PC-9 (cell line): ENCODE data around the gene RHAG. TPM values are rescaled to one million over a fixed set of nuclear protein-coding genes. Genes with fewer than 3 reads are reported as not detected.

ENCODE experiments used
- BruUV-seq: library from RNA; stranded (reverse); fragments of 400-500 nt; replicated peaks from 2 replicates; lab custom pipeline; 2021; lab: Mats Ljungman, UMichigan
- CTCF ChIA-PET: fragments of 300-600 bp; sonication (Branson Sonifier 250); formaldehyde crosslinking; loops from one replicate; lab custom pipeline; 2022; ENCODE audit warnings: antibody characterized with exemption; lab: Charles Lee
- POLR2A ChIA-PET: fragments of 300-600 bp; sonication (Branson Sonifier 250); formaldehyde crosslinking; loops from one replicate; lab custom pipeline; 2022; ENCODE audit warnings: antibody characterized with exemption; ENCODE audit not compliant: unreplicated experiment; lab: Charles Lee
- DNase-seq, 2 experiments: peaks; one replicate each; pipeline versions ENCODE4 v3.0.0 to v3.0.0-alpha.2; 2015 to 2022; ENCODE audit warnings: mixed read lengths in 1 of 2
- H2AFZ ChIP-seq: fragments of 200-600 bp; sonication (generic); 2 replicates; pipeline ENCODE4 v1.8.1; 2017; ENCODE audit warnings: antibody characterized with exemption
- H3F3A ChIP-seq: fragments of 200-600 bp; sonication (generic); 2 replicates; pipeline ENCODE4 v1.8.1; 2017; ENCODE audit warnings: antibody characterized with exemption, mild to moderate bottlenecking, low read depth; ENCODE audit not compliant: insufficient read depth
- H3K27ac ChIP-seq: fragments of 200-600 bp; sonication (generic); 2 replicates; pipeline ENCODE4 v1.6.1; 2016; ENCODE audit warnings: mixed run types
- H3K27me3 ChIP-seq: fragments of 200-600 bp; sonication (generic); 2 replicates; pipeline ENCODE4 v1.6.1; 2016; ENCODE audit warnings: low read depth, mixed run types; ENCODE audit not compliant: insufficient read depth
- H3K36me3 ChIP-seq: fragments of 200-600 bp; sonication (generic); 2 replicates; pipeline ENCODE4 v1.6.1; 2016; ENCODE audit warnings: low read depth, mixed run types
- H3K4me1 ChIP-seq: fragments of 200-600 bp; sonication (generic); replicated peaks from 2 replicates; pipeline ENCODE4 v1.6.1; 2016; ENCODE audit warnings: mixed run types; ENCODE audit not compliant: insufficient read depth
- H3K4me2 ChIP-seq: fragments of 200-600 bp; sonication (generic); 2 replicates; pipeline ENCODE4 v1.6.1; 2017; ENCODE audit warnings: mixed run types
- H3K4me3 ChIP-seq: fragments of 200-600 bp; sonication (generic); 2 replicates; pipeline ENCODE4 v1.6.1; 2016; ENCODE audit warnings: mixed run types
- H3K79me2 ChIP-seq: fragments of 200-600 bp; sonication (generic); 2 replicates; pipeline ENCODE4 v1.6.1; 2017; ENCODE audit warnings: low read depth, mixed run types
- H3K9me2 ChIP-seq: fragments of 200-600 bp; sonication (generic); 2 replicates; pipeline ENCODE4 v1.8.1; 2017; ENCODE audit warnings: mild to moderate bottlenecking; ENCODE audit not compliant: insufficient read depth
- H3K9me3 ChIP-seq: fragments of 200-600 bp; sonication (generic); 2 replicates; pipeline ENCODE4 v1.8.1; 2016; ENCODE audit warnings: low read depth; ENCODE audit not compliant: insufficient read depth
- H4K20me1 ChIP-seq: fragments of 200-600 bp; sonication (generic); 2 replicates; pipeline ENCODE4 v1.8.1; 2017; ENCODE audit not compliant: insufficient read depth
- CTCF ChIP-seq: fragments of 200-600 bp; sonication (generic); conservative IDR thresholded peaks from 2 replicates; pipeline ENCODE4 v1.6.1; 2017; ENCODE audit warnings: mixed run types, antibody characterized with exemption, mild to moderate bottlenecking, moderate library complexity
- EZH2 ChIP-seq: fragments of 200-600 bp; sonication (generic); IDR thresholded peaks from 2 replicates; pipeline ENCODE4 v1.8.0; 2017; ENCODE audit warnings: antibody characterized with exemption, low read depth
- intact Hi-C: fragments of 100-400 bp; cut with micrococcal nuclease; formaldehyde crosslinking; loops from one replicate; pipeline ENCODE4 v1.10.0; 2022; ENCODE audit not compliant: unreplicated experiment
- total RNA-seq: library from RNA; stranded (reverse); gene quantifications from 2 replicates; pipeline ENCODE4 v1.2.3, GENCODE V29; 2021

RHAG gene
- total RNA-seq, 1 experiment from 2014 or later = not detected

GRCh38 chr6:49582529-49582928 lies 54.1 kb downstream of the RHAG start:
- Histone ChIP-seq H4K20me1 (no peaks in the 10 kb centered on the region), H3K27me3 (no peaks in the 10 kb centered on the region), H2AFZ (no peak overlapping the region), H3K27ac (no peak overlapping the region), H3K4me2 (no peak overlapping the region), H3K4me3 (no peak overlapping the region), H3K4me1 (no peaks in the 10 kb centered on the region), H3K9me2 (no peaks in the 10 kb centered on the region), H3K36me3 (no peaks in the 10 kb centered on the region), H3K9me3 (no peaks in the 10 kb centered on the region), H3K79me2 (no peaks in the 10 kb centered on the region), H3F3A (no peaks in the 10 kb centered on the region)
- BruUV-seq = no TSS peak
- DNase-seq = no peak
- ChIA-PET CTCF (no interaction called here), POLR2A (no interaction called here)
- intact Hi-C loops = no loop called here
- TF ChIP-seq CTCF = no peak

- Histone ChIP-seq H3K4me2 (no peak overlapping the region), H3K36me3 (no peaks in the 10 kb centered on the region), H2AFZ (no peak overlapping the region), H3K9me2 (no peaks in the 10 kb centered on the region), H3K27ac (no peak overlapping the region), H3K4me3 (no peak overlapping the region), H3F3A (no peaks in the 10 kb centered on the region), H3K9me3 (no peaks in the 10 kb centered on the region), H4K20me1 (no peaks in the 10 kb centered on the region), H3K79me2 (no peaks in the 10 kb centered on the region), H3K4me1 (no peaks in the 10 kb centered on the region), H3K27me3 (no peaks in the 10 kb centered on the region)
- BruUV-seq = no TSS peak
- ChIA-PET POLR2A (no interaction called here), CTCF (no interaction called here)
- intact Hi-C loops = no loop called here
- TF ChIP-seq EZH2 (no peak), CTCF (no peak)
- no peak for DNase-seq
Measured at GRCh38 chr6:49579649-49580048, 57.0 kb downstream of the RHAG start.

GRCh38 chr6:49576618-49577017 lies 60.0 kb downstream of the RHAG start:
- H3K4me3 ChIP-seq = no peak overlapping the region
- ChIA-PET CTCF (no interaction called here), POLR2A (no interaction called here)
- no peak for TF ChIP-seq EZH2
- no peak for TF ChIP-seq CTCF
- H3K79me2 ChIP-seq = no peaks in the 10 kb centered on the region
- H3K9me2 ChIP-seq = no peaks in the 10 kb centered on the region
- no peaks in the 10 kb centered on the region for H3K36me3 ChIP-seq
- no peak for DNase-seq
- H3K4me1 ChIP-seq = no peaks in the 10 kb centered on the region
- no peaks in the 10 kb centered on the region for H3K9me3 ChIP-seq
- no peaks in the 10 kb centered on the region for H3K27me3 ChIP-seq
- BruUV-seq = no TSS peak
- H3K27ac ChIP-seq = no peak overlapping the region
- intact Hi-C loops = no loop called here
- H2AFZ ChIP-seq = peak overlapping the region; percentile 64
- H3K4me2 ChIP-seq = no peak overlapping the region
- H3F3A ChIP-seq = no peaks in the 10 kb centered on the region
- no peaks in the 10 kb centered on the region for H4K20me1 ChIP-seq
